ENCODE measurements around the gene CEACAM8.
"Not testable (repeated sequence)": the region's sequence is repeated elsewhere in the genome, so short reads cannot be mapped to it uniquely, and the experiment has no call there.

CEACAM8 gene

DNA sequence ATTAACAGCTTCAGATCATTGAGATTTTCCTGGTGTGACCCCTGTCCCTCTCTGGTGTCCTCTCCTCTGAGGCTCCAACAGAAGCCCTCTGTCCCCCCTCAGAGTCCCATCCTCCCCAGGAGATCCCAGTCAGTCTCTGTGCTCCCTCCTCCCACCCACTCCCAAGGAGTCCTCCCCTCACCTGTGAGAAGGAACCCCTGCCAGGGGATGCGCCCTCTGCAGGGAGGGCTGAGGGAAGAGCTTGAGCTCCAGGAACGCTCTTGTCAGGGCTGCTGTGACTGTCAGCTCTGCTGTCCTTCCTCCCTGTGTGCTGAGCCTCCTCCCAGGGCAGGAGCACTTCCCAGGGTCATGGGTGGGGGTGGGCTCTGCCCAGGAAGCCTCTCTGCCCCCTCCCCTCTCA lies 33.2 kb downstream of the CEACAM8 start:
- no peak for DNase-seq (ENCODE audit: low read depth)
- no peak overlapping the region for H3K4me3 ChIP-seq (ENCODE audit: control insufficient read depth, low read depth, low read length)
- TF ChIP-seq CTCF (conservative IDR thresholded peaks at IDR 0.05; ENCODE audit: control insufficient read depth, insufficient read depth, low read depth, low read length): no peak

DNA sequence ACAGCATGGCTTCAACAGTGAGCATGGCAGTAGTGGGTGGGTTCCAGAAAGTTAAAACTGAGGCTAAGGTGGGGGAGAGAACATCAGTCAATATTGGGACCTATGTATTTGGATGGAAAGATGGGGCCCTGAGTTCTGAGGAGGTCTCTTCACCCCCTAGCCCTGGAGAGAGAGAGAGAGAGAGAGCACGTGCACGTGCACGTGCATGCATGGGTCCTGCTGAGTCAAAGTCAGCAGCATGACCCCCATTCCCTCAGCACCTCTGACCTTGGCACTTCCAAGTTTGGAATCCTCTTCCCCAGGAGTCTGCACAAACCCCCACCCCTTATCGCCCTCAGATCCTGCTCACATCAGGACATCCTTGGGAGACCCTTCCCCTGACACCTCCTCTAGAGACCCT lies 34.0 kb downstream of the CEACAM8 start:
- no peak for DNase-seq (ENCODE audit: low read depth)
- H3K4me3 ChIP-seq (ENCODE audit: control insufficient read depth, low read depth, low read length): no peak overlapping the region
- TF ChIP-seq CTCF (conservative IDR thresholded peaks at IDR 0.05; ENCODE audit: control insufficient read depth, insufficient read depth, low read depth, low read length): no peak

GRCh38 chr19:42558450-42559150 lies 36.1 kb downstream of the CEACAM8 start:
- no peak overlapping the region for H3K4me3 ChIP-seq (ENCODE audit: control insufficient read depth, low read depth, low read length)
- no peak for TF ChIP-seq CTCF (conservative IDR thresholded peaks at IDR 0.05; ENCODE audit: control insufficient read depth, insufficient read depth, low read depth, low read length)
- DNase-seq (ENCODE audit: low read depth): no peak

DNA sequence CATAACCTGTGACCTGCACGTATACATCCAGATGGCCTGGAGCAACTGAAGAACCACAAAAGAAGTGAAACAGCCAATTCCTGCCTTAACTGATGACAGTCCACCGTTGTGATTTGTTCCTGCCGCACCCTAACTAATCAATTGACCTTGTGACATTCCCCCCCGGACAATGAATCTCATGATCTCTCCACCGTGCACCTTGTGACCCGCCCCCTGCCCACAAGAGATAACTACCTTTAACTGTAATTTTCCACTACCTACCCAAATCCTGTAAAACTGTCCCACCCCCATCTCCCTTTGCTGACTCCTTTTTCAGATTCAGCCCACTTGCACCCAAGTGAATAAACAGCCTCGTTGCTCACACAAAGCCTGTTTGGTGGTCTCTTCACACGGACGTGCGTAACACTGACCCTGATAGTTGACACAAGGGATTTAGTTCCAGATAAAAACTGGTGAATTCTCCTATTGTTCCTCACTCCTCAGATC lies 37.3 kb downstream of the CEACAM8 start:
- not testable (repeated sequence) for H3K4me3 ChIP-seq (ENCODE audit: control insufficient read depth, low read depth, low read length); DNase-seq (ENCODE audit: low read depth)

- H3K4me3 ChIP-seq (ENCODE audit: control insufficient read depth, low read depth, low read length): no peak overlapping the region
- TF ChIP-seq CTCF (conservative IDR thresholded peaks at IDR 0.05; ENCODE audit: control insufficient read depth, insufficient read depth, low read depth, low read length): no peak
- DNase-seq (ENCODE audit: low read depth): no peak
Measured at GRCh38 chr19:42555801-42556200, 38.9 kb downstream of the CEACAM8 start.

DNA sequence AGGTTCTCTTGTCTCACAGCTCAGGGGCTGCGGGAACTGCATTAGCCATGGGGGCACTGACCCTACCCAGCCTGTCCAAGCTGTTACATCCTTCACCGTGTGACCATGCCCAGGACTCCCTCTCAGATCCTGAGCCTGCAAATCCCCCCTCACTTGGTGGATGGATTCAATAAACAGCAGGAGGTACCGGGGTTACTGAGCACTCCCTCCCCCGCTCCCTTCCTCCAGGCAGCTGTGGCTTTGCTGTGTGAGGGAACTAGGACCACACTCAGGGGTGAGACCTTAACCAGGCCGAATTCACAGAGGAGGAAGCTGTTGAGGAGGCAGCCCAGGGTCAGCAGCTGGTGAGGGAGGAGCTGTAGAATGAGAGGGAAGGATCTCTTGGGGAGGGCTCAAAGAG lies 39.4 kb downstream of the CEACAM8 start:
- no peak for DNase-seq (ENCODE audit: low read depth)
- H3K4me3 ChIP-seq (ENCODE audit: control insufficient read depth, low read depth, low read length): no peak overlapping the region
- no peak for TF ChIP-seq CTCF (conservative IDR thresholded peaks at IDR 0.05; ENCODE audit: control insufficient read depth, insufficient read depth, low read depth, low read length)

DNA sequence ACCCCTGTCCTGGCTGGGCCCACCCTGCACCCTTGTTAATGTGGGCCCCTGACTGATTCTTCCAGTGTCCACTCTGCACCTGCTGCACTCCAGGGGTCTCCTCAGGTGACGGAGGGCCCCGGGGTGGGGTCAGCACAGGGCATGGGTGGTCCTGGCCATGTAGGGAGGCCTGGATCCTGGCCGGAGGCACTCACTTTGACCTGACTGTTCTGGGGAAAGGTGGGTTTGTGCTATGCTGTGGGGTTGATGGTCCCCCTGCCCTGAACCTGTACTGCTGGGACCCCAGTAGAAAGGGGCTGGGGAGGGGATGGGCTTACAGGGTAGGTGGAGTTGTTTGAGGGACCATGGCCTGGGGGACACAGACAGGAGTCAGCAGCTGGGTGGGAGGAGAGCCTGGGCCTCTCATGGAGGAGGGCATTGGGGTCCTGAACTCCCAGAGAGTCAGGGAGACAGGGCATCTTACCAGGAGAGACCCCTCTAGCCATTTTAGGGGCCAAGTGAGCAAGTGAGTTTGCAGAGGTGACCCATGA lies 40.6 kb downstream of the CEACAM8 start:
- TF ChIP-seq CTCF (conservative IDR thresholded peaks at IDR 0.05; ENCODE audit: control insufficient read depth, insufficient read depth, low read depth, low read length): no peak
- no peak for DNase-seq (ENCODE audit: low read depth)
- no peak overlapping the region for H3K4me3 ChIP-seq (ENCODE audit: control insufficient read depth, low read depth, low read length)

All from fibroblast of mammary gland (primary cell).